Caco-2 (cell line): ENCODE results near the gene IQGAP1. TPM values are rescaled to one million over a fixed set of nuclear protein-coding genes. Genes with fewer than 3 reads are reported as not detected.

ENCODE experiments used
- BruUV-seq: library from RNA; stranded (reverse); fragments of 400-500 nt; replicated peaks from 2 replicates; lab custom pipeline; 2021; lab: Mats Ljungman, UMichigan
- CTCF ChIA-PET: fragments of 300-600 bp; sonication (Branson Sonifier 250); formaldehyde crosslinking; loops from one replicate; lab custom pipeline; 2022; ENCODE audit warnings: antibody characterized with exemption; lab: Charles Lee
- POLR2A ChIA-PET: fragments of 300-600 bp; sonication (Branson Sonifier 250); formaldehyde crosslinking; loops from one replicate; lab custom pipeline; 2022; ENCODE audit warnings: antibody characterized with exemption; lab: Charles Lee
- DNase-seq, 2 experiments: peaks; one replicate each; pipeline versions ENCODE4 v3.0.0 to v3.0.0-alpha.2; 2020 to 2022
- H3K27me3 ChIP-seq: replicated peaks from 2 replicates; pipeline ENCODE4 v1.6.0; 2011; ENCODE audit warnings: low read length; ENCODE audit not compliant: control insufficient read depth, insufficient read depth
- H3K36me3 ChIP-seq: 2 replicates; pipeline ENCODE4 v1.5.1; 2011; ENCODE audit warnings: low read length; ENCODE audit not compliant: control insufficient read depth, insufficient read depth
- H3K4me1 ChIP-seq: fragments of 250-450 bp; sonication (Bioruptor Pico); 2 replicates; pipeline ENCODE4 v1.5.1; 2020; ENCODE audit warnings: mild to moderate bottlenecking
- H3K4me3 ChIP-seq: 2 replicates; pipeline ENCODE4 v1.5.1; 2011; ENCODE audit warnings: low read depth, mild to moderate bottlenecking, control low read depth, low read length
- H3K9me3 ChIP-seq: fragments of 250-450 bp; sonication (Bioruptor Pico); 2 replicates; pipeline ENCODE4 v1.5.1; 2020; ENCODE audit warnings: mild to moderate bottlenecking, moderate library complexity
- H3K27ac Mint-ChIP-seq: one replicate; pipeline ENCODE4 v1.8.0; 2022; ENCODE audit warnings: mixed read lengths; ENCODE audit not compliant: unreplicated experiment
- H3K27me3 Mint-ChIP-seq: one replicate; pipeline ENCODE4 v1.8.0; 2022; ENCODE audit warnings: mixed read lengths; ENCODE audit not compliant: insufficient read depth, unreplicated experiment
- H3K36me3 Mint-ChIP-seq: one replicate; pipeline ENCODE4 v1.8.0; 2022; ENCODE audit warnings: mild to moderate bottlenecking, mixed read lengths; ENCODE audit not compliant: insufficient read depth, unreplicated experiment
- H3K4me1 Mint-ChIP-seq: one replicate; pipeline ENCODE4 v1.8.0; 2022; ENCODE audit warnings: low read depth, mixed read lengths; ENCODE audit not compliant: unreplicated experiment
- H3K4me3 Mint-ChIP-seq: one replicate; pipeline ENCODE4 v1.8.0; 2022; ENCODE audit warnings: mild to moderate bottlenecking, moderate library complexity, mixed read lengths; ENCODE audit not compliant: unreplicated experiment
- H3K9me3 Mint-ChIP-seq: one replicate; pipeline ENCODE4 v1.8.0; 2022; ENCODE audit warnings: mixed read lengths; ENCODE audit not compliant: unreplicated experiment
- CTCF ChIP-seq, 2 experiments: fragments of 200-600 bp in 1 of 2; IDR thresholded peaks; 1 replicate in 1 of 2; 2 replicates in 1 of 2; pipeline versions ENCODE4 v1.5.1 to v1.8.0; 2011 to 2022; ENCODE audit warnings: antibody characterized with exemption in 1 of 2, control low read depth in 1 of 2, inconsistent platforms in 1 of 2, low read depth in 1 of 2, low read length in 1 of 2, mild to moderate bottlenecking in 1 of 2, moderate library complexity in 1 of 2; ENCODE audit not compliant: insufficient read depth in 1 of 2, severe bottlenecking in 1 of 2, unreplicated experiment in 1 of 2
- intact Hi-C: fragments of 100-400 bp; cut with micrococcal nuclease; formaldehyde crosslinking; loops from one replicate; pipeline ENCODE4 v1.10.0; 2022; ENCODE audit not compliant: unreplicated experiment
- total RNA-seq: library from RNA; stranded (reverse); gene quantifications from 2 replicates; pipeline ENCODE4 v1.2.3, GENCODE V29; 2022

The IQGAP1 gene
- total RNA-seq, 1 experiment from 2014 or later, result 142 TPM

- intact Hi-C loops, result no loop called here
- peaks cover 24% of the 10 kb centered on the region for H3K4me1 Mint-ChIP-seq
- ChIA-PET CTCF (no interaction called here), POLR2A (interaction anchor here (1.5 kb wide), 1 partner anchor 33 kb away, joined by 6 read pairs; the partner anchor contains the start of gene IQGAP1)
- no peaks in the 10 kb centered on the region for H3K9me3 Mint-ChIP-seq
- H3K27ac Mint-ChIP-seq, result no peak overlapping the region
- no peaks in the 10 kb centered on the region for H3K27me3 Mint-ChIP-seq
- BruUV-seq, result no TSS peak
- no peak for TF ChIP-seq CTCF (IDR thresholded peaks at IDR 0.05; ENCODE audit: insufficient read depth in 1 of 2, low read depth in 1 of 2, low read length in 1 of 2, severe bottlenecking in 1 of 2, unreplicated experiment in 1 of 2)
- no peaks in the 10 kb centered on the region for H3K27me3 ChIP-seq
- H3K36me3 Mint-ChIP-seq, result peaks cover 12% of the 10 kb centered on the region
- no peak overlapping the region for H3K4me3 ChIP-seq
- no peak overlapping the region for H3K4me3 Mint-ChIP-seq
- no peaks in the 10 kb centered on the region for H3K36me3 ChIP-seq
- no peak for DNase-seq
- H3K4me1 ChIP-seq, result peaks cover 28% of the 10 kb centered on the region
- no peaks in the 10 kb centered on the region for H3K9me3 ChIP-seq
These were observed 33.5 kb downstream of the IQGAP1 start for GRCh38 chr15:90421527-90421926.

GRCh38 chr15:90422043-90422442 is 34.0 kb downstream of the IQGAP1 start:
- Mint-ChIP-seq H3K4me1 (peaks cover 24% of the 10 kb centered on the region), H3K27me3 (no peaks in the 10 kb centered on the region), H3K4me3 (no peak overlapping the region), H3K36me3 (peaks cover 10% of the 10 kb centered on the region), H3K27ac (no peak overlapping the region), H3K9me3 (no peaks in the 10 kb centered on the region)
- no peaks in the 10 kb centered on the region for H3K9me3 ChIP-seq
- no peaks in the 10 kb centered on the region for H3K27me3 ChIP-seq
- H3K4me1 ChIP-seq, result peaks cover 28% of the 10 kb centered on the region
- H3K36me3 ChIP-seq, result no peaks in the 10 kb centered on the region
- BruUV-seq, result no TSS peak
- POLR2A ChIA-PET, result interaction anchor here (1.5 kb wide), 1 partner anchor 34 kb away, joined by 6 read pairs; the partner anchor contains the start of gene IQGAP1
- TF ChIP-seq CTCF (IDR thresholded peaks at IDR 0.05; ENCODE audit: insufficient read depth in 1 of 2, low read depth in 1 of 2, low read length in 1 of 2, severe bottlenecking in 1 of 2, unreplicated experiment in 1 of 2), result no peak
- H3K4me3 ChIP-seq, result no peak overlapping the region
- no peak for DNase-seq
- intact Hi-C loops, result no loop called here
- CTCF ChIA-PET, result no interaction called here

GRCh38 chr15:90422936-90423335 is 34.9 kb downstream of the IQGAP1 start:
- no peak for DNase-seq
- Histone ChIP-seq H3K4me3 (no peak overlapping the region), H3K4me1 (peaks cover 28% of the 10 kb centered on the region), H3K9me3 (no peaks in the 10 kb centered on the region), H3K36me3 (no peaks in the 10 kb centered on the region), H3K27me3 (no peaks in the 10 kb centered on the region)
- H3K9me3 Mint-ChIP-seq, result no peaks in the 10 kb centered on the region
- no TSS peak for BruUV-seq
- intact Hi-C loops, result no loop called here
- no peak overlapping the region for H3K27ac Mint-ChIP-seq
- peaks cover under 1% of the 10 kb centered on the region for H3K36me3 Mint-ChIP-seq
- H3K4me3 Mint-ChIP-seq, result no peak overlapping the region
- no peaks in the 10 kb centered on the region for H3K27me3 Mint-ChIP-seq
- peaks cover 24% of the 10 kb centered on the region for H3K4me1 Mint-ChIP-seq
- POLR2A ChIA-PET, result no interaction called here
- CTCF ChIA-PET, result interaction anchor here (0.7 kb wide), 1 partner anchor 97 kb away, joined by 3 read pairs; no protein-coding TSS in a partner anchor
- no peak for TF ChIP-seq CTCF (IDR thresholded peaks at IDR 0.05; ENCODE audit: insufficient read depth in 1 of 2, low read depth in 1 of 2, low read length in 1 of 2, severe bottlenecking in 1 of 2, unreplicated experiment in 1 of 2)
